HG02623 (cell line): Measurements from ENCODE around the gene KIAA1217.
"Not testable (repeated sequence)": the region's sequence is repeated elsewhere in the genome, so short reads cannot be mapped to it uniquely, and the experiment has no call there.

ENCODE experiments used
- ATAC-seq: cut with Tn5 transposase; IDR thresholded peaks from one replicate; pipeline ENCODE4 v1.9.1; 2021; ENCODE audit warnings: moderate library complexity; ENCODE audit not compliant: unreplicated experiment

KIAA1217 gene

DNA sequence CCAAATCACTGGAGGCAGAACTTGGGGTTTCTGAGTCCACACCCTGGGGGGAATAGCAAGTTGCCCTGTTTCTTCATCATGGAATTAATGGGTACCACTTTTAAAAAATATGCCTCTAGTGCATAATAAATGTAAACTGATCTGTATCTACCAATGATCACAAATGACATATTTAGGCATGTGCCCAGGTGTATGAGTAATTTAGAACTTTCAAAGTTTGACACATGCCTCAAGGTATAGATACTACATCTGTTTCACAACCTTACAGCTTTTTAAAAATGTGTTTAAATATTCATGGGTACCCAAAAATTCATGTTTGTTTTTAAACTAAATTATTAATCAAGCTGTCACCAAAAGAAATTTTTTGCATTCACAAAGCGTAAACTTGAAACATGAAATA lies 226.0 kb downstream of the KIAA1217 start:
- ATAC-seq, result no peak

DNA sequence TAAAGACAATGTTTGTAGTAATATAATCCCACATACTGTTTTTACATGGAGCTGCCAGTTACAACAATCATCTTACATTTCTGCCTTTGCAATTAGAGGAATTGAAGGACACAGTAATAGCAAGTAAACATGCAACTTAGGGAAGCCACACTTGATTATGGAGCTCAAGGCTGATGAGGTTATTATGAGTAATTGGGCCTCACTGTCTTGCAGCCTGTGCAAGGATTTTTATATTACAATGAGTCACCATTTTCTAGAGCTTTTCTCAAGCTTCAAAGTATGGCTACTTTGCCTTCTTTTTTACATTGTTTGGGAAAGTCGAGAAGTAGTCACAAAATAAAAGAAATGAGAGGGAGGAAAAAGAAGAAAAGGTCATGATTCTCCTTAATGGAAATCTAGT lies 226.4 kb downstream of the KIAA1217 start:
- ATAC-seq, result no peak

DNA sequence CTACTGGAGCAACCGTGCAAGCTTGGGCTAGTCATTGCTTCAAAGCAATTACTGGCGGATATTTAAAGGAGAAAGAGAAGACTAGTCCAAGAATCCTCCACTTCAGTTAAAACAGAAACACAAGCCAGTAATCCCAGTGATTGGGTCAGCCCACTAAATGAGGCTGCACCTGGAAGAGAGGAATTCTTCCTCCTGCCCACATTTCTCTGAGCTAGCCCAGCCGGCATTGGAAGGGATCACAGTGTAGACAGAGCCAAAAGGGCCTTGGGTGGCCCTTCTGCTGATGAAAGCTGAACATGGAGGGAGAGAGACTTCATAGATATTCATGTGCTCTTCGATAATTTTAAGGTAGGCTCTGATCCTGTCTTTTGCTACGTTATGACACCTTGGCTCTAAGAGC lies 228.4 kb downstream of the KIAA1217 start:
- ATAC-seq, result no peak

DNA sequence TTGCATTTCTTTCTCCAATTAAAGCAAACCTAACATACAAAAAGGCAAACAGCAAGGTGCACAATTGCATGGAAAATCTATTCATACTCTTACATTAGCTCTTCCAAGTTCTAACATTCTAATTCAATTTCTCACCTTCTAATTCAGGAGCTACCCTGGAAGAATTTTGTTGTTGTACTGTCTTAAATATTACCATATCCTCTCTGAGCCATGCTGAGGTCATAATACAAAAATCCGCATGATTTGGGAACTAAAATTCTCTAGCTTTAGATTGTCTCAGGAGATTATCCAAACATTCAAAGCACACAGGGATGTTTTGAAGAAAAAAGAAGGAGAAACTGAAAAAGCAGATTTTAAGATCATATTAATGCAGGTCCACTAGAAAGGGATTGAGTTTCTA lies 229.9 kb downstream of the KIAA1217 start:
- no peak for ATAC-seq

DNA sequence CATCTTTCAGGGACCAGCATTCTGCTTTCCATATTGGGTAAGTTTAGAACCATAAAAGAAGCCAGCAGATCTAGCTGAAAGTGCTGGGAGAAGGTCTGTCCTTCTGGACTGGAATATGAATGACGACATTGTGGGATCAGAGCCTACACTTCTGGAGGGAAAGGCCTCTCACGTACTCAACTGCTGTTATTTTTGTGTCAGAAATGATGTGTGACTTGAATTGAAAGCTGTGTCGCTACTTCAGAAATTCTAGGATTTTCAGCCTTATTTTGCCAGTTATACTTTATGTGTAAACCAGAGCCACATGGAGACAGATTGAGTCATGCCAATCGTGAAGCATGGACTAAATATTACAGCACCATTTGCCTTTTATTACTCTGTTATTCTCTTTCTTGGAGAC lies 231.0 kb downstream of the KIAA1217 start:
- no peak for ATAC-seq

DNA sequence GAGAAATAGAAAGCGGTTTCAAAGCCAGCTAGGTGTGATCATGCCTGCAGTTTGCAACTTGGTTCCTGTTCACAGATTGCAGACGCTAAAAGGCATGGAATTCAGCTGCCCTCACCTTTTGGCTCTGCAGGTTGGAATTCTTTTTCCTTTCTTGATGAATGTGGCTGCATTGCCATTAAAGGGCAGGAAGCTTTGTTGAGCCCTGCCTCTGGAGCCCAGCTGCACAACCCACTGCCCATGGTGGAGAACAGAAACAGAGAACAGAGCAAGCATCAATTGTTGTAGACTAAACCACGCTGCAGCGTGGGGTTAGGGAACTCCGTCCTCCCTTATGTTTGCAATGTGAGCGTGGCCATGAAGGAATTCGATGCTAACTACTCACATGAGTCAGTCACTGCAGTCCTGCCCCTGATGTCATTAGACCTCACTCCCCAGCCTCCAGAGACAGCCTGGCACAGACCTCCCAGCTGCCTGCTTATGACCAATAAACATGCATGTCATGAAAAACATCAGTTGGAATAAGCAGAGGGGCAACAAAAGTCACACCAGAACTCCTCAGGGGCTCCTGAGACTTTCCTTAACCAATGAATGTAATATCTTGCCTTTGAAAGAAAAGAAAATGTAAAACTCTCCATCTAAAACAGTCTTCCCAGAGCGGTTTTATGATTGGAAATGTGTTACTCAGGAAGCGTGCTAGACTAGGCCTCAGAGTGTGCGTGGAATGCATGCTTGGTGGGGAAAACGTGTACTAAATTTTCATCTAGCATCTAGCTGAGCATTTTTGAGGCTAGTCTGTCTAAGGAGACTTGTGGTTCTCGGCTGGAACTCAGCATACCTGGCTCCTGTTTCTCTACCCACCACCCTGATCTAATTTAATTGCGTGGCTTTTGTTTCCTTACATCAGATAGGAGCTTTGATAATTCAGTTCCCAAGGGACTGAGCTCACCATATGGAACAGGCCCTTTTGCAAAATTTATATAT lies 232.2 kb downstream of the KIAA1217 start:
- no peak for ATAC-seq

DNA sequence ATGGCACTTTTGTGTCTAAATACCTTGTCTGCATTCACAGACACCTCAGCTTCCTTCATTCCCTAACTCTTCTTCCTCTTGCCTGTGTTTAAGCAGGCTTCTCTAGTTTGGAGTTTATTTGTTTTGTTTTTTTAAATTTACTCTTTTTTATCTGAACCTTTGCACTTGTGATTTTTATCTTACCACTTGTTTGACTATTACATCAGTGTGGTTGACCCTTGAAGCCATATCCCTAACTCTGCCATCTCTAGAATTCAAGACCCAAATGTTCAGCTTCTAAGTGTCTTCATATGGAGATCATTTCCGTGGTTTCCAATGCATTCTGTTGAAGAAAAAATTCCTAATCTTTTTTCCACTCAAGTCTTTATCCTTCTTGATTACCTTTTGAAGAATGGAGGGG lies 233.3 kb downstream of the KIAA1217 start:
- no peak for ATAC-seq

DNA sequence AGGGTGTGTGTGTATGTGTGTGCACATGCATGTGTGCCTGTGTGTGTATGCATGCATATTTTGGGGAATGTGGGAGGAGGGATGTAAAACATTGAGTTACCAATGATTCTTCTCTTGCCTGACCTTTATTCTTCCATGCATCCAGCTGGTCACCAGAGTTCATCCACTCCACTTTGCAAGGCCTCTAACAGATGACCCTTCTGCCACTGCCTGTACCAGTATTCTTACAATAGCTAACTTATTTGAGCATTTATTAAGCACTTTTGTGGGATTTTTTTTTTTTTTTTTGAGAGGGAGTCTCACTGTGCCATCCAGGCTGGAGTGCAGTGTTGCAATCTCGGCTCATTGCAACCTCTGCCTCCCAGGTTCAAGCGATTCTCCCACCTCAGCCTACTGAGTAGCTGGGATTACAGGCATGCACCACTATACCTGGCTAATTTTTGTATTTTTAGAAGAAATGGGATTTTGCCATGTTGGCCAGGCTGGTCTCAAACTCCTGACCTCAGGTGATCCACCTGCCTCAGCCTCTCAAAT lies 233.8 kb downstream of the KIAA1217 start:
- ATAC-seq, result not testable (repeated sequence)

DNA sequence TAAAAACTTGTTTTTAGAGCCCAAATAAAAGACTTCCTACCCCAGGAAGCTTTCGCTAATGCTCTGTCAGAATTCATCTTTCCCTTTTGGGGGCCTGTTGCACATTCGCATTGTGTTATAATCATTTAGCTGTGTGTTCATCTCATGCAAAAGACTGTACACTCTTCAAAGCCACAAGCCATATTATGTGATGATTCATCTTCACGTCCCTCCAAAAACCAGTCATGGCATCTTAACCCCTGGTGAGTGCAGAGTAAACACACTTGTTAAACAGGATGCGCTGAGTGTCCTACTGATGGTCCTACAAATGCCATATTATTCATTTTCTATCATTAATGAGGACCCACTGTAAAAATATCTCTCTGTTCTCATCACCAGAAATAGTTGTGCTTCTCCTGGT lies 235.4 kb downstream of the KIAA1217 start:
- no peak for ATAC-seq

DNA sequence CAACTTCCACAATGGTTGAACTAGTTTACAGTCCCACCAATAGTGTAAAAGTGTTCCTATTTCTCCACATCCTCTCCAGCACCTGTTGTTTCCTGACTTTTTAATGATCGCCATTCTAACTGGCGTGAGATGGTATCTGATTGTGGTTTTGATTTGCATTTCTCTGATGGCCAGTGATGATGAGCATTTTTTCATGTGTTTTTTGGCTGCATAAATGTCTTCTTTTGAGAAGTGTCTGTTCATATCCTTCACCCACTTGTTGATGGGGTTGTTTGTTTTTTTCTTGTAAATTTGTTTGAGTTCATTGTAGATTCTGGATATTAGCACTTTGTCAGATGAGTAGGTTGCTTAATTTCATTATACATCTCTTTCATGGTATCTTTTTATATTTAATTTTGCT lies 237.0 kb downstream of the KIAA1217 start:
- ATAC-seq, result not testable (repeated sequence)

DNA sequence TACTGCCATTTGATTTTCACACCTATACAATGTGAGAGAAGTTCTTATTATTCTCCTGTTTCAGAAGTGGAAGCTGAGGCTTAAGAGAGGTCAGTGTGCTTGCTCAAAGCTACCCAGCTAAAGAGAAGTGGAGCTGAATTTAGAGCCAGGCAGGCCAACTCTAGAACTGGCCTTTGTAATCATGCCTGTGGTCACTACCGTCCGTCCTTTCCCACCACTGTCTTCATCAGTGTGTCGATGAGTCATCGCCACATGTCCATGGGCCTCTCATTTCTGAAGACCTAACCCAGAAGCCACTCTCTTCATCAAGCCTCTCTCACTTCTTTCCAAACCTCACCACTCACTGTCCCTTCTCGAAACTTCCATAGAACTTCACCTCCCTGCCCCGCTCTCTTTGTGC lies 237.8 kb downstream of the KIAA1217 start:
- no peak for ATAC-seq

DNA sequence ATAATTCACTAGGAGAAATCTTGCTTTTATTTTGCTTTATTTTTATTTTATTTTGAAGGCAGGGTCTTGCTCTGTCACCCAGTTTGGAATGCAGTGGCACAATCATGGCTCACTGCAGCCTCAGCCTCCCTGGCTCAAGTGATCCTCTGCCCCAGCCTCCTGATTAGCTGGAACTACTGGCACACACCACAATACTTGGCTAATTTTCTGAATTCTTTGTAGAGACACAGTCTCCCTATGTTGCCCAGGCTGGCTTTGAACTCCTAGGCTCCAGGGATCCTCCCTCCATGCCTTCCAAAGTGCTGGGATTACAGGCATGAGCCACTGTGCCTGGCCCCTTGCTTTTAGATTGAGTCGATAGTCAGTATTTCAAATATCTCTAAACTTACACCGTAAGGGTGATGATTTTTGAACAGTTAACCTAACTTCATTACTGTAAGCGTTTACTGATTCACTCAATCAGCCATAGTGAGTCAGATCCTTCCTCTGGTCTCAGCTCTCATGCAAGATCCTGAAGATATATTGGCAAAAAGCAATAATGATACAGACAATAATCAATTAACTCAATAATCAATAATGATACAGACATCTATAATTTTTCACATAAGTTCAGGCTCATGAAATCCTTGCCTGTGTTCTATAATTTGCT lies 239.5 kb downstream of the KIAA1217 start:
- ATAC-seq, result no peak

DNA sequence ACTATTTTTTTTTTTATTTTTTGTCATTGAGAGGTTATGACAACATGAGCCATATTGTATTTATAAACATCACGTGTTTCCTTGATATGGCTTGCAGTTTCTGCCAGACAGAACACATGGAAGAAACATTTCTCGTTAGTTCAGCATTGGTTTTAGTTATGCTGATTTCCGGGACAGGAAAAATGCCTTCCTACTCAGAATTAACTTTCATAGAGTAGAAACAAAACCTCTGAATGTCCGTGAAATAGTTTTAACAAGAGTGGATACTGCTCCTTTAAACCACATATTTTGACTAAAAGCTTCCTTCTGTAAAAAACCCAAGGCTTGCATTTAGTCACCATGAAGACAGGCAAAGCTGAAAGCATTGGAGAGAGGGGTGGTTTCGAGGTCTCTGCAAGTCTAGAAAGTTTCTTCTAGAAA lies 240.4 kb downstream of the KIAA1217 start:
- ATAC-seq, result peak; percentile 89

DNA sequence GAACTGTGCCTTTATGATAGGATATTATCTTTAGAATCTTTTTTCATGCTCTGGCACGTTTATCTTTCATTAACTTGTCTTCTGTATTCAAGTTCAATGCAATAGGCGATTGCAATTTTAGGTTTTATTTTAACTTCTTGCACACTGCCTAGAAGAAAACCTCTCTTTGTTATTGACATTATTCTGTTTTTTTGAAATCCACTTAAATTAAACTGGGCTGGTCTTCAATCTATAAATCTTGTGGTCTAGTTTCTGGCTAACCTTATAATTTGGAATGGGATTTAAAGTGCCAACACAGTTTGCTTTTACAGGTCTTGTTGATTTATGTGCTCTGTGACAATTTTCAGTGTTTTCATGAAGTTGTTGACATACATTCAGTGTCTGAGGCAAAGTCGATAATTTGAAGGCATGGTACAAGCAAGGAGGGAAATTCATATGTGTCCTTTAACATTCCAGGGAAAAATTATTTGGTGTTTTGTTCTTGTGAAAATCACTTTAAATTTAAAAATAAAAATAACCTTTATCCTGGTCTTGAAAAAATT lies 240.9 kb downstream of the KIAA1217 start:
- no peak for ATAC-seq

DNA sequence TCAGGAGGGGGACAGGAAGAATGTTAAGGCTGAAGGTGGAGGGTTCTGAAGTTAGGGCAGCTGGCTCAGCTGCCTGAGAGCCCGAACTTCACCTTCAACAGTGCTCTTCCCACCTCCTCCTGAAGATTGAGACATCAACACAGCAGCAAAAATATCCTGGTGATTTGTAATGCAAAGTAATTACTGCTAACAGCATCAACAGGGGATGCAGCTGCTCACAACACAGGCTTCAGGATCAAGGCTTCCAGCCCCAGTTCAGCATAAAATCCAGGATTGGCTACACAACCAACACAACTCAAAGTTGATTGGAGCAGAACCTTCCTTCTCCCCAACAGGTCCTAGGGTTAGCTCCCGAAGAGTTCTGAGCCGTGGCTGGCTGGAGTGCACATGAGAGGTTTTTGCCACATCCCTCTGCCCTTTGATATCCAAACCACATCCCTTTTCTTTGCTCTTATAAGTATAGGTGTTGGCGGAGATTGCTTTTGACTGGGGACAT lies 242.4 kb downstream of the KIAA1217 start:
- ATAC-seq, result no peak

DNA sequence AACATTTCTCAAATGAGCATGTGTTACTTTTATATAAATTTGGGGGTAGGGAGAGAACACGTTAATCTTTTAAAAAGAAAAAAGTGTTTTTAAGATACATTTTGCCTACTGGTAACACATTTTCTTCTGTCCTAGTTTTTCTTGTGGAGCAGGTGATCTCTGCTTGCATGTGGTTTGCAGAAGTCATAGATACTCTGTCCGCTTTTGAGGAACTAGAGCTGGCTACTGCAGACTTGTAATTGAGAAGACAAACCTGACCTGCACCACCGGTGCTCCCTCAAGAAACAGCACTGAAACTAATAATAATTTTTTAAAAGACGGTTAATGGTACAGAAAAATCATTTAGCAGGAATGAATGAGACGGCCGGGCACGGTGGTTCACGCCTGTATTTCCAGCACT lies 243.1 kb downstream of the KIAA1217 start:
- ATAC-seq, result no peak

DNA sequence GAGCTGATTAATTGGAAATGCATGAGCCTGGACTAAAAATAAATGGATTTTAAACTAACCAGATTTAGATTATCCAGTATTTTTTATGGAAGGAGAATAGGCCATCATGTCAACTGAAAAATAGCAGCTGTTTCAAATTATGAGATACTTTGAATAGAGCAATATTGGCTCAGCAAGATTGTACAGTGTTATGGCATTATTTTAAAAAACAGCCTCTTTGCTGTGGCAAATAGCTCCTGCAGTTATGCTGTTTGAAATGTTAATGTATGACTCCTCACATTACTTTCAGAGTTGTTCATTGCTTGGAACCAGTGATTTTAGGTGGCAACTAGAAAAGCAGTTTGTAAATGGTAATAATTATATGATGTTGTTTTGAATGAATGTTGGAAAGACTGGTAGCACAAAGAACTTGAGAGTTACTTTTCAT lies 244.5 kb downstream of the KIAA1217 start:
- no peak for ATAC-seq

DNA sequence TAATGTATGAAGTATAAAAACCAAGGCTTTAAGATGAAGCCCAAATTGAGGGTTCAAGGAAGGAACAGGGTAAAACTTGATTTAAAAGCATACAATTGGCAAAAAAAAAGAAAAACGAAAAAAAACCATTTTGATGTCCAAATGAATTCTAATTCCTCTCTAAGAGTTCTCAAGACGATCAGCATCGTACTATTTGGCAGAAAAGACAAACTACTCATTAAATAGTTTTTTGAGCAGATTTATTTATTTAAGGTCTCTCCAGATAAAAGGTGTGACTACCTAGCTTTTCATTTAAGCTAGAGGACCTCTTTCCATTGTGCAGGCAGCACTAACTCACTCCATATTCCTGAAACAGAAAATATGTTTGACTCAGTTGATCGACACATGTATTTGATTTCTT lies 245.0 kb downstream of the KIAA1217 start:
- ATAC-seq, result no peak

DNA sequence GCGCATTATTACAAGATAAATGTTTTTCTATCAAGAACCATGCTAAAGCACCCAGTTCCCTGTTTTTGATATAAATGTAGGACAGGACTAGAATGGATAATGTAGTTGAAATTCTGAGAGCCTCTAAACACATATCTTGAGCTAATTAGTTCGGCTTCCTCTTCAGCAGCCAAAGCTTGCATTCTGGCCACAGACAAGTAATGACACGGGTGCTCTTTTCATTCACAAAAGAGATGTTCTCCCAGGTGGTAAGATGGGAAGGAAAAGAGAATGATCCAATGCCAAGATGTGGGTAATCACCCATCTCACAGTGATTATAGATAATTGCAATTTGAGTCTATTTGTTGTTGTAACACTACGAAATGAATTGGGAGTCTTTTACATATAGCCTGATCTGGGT lies 246.5 kb downstream of the KIAA1217 start:
- no peak for ATAC-seq

DNA sequence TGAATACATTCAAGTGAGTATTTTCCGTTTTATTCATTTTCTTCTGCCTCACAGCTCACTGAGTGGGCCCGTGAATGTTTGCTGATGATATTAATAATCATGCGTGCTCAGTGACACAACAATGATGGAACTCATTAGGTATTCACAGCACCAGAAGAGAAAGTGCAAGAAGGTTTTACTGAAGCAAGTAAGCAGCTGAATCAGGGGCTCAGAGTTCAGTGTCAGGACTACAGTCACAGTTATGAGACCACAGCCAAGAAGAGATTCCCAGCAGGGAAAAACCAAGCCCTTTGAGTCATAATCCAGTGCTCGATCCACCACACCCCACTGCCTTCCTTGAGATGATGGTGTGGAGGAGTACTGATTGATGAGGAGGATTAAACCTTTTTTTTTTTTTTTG lies 247.4 kb downstream of the KIAA1217 start:
- ATAC-seq, result no peak

DNA sequence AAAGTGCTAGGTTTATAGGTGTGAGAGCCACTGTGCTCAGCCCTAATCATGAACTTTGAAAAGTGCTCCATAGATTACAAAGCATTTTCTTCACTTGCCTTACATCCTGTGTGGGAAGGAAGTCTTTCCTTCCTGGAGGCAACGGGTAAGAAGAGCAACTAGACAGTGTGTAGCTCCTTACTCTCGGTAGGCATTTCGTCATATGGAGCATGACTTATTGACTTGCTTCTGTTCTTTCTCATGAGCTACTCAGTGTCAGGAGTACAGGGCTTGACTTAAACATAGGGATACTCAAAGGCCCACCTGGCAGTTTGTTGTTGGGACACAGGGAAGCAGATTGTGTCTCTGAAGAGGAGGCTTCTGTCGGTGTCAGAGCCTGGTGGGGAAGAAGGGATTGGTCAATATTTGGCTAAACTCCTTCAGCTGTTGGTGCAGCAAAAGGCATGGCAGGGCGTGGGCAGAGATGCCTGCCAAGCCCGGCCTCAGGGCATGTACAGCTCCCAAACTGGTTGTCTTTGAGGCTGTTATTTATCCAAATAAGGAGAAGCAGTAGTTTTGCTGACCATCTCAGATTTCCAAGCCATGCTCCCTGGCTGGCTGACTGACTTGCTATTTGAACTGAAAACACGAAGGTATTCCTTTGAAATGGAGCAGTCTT lies 248.9 kb downstream of the KIAA1217 start:
- ATAC-seq, result no peak
